G401 (cell line): ENCODE measurements around the gene ULK2. TPM values are rescaled to one million over a fixed set of nuclear protein-coding genes. Genes with fewer than 3 reads are reported as not detected.
"Not testable (repeated sequence)": the region's sequence is repeated elsewhere in the genome, so short reads cannot be mapped to it uniquely, and the experiment has no call there.

Experiments used
- DNase-seq: peaks from one replicate; pipeline ENCODE4 v3.0.0-alpha.2; 2015; ENCODE audit warnings: low spot score
- in situ Hi-C: cut with HindIII; loops from 2 replicates; pipeline ENCODE4 v1.10.0; 2016; ENCODE audit warnings: low sequenced_read_pairs, mixed read lengths
- total RNA-seq: library from RNA; depleted of rRNA; stranded (reverse); fragments of >200 nt; shearing (Covaris generic); gene quantifications from 2 replicates; pipeline ENCODE4 v1.2.3, GENCODE V29; 2014

The ULK2 gene
- total RNA-seq, 1 experiment from 2014 or later = 30.7 TPM

DNA sequence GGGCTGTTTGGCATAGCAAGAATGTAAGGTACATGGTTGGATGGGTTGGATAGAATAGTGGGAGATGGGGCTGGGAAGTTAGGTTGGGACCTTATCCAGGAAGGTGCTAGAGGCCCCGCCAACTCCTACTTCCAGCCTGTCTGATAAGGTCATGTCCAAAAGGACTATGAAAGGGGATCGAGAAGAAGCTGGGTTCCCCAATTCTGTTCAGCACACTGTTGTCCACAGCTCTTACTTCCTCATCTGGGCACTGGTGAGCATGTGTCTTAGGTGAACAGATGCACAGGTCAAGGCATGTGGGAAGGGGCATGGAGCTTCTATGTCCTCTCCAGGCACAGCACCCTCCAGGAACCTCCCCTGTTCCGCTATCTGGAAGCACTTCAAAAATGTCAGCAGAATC lies 5.6 kb upstream of the ULK2 start:
- in situ Hi-C loops = no loop called here
- no peak for DNase-seq

DNA sequence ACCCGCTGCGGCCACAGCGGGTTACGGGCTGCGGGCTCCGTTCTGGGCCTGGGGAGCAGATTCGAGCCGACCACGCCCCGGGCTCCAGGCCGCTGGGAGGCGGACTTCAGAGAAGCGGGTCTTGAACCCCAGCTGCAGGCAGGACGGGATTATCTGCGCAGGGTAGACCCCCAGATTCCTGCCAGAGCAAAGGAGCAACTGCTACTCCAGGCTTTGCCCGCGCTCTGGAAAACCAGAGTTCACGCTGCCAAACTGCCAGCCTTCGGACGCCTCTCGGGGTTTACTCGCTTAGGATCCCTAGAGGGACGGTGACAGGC lies 301 bp upstream of the ULK2 start:
- DNase-seq = no peak
- in situ Hi-C loops = no loop called here

DNA sequence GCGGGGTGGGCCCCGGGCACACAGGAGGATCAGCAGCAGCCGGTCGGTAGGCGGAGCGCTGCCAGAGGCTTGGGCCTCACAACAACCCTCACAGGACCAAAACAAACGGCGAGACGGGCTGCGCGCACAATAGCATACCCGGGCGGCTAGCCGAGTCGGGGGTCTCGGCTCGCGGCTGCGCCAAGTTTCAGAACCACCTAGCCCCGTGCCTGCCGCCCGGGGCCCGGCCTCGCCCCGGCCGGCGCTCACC lies 732 bp downstream of the ULK2 start:
- DNase-seq = peak; percentile 79
- in situ Hi-C loops = no loop called here

DNA sequence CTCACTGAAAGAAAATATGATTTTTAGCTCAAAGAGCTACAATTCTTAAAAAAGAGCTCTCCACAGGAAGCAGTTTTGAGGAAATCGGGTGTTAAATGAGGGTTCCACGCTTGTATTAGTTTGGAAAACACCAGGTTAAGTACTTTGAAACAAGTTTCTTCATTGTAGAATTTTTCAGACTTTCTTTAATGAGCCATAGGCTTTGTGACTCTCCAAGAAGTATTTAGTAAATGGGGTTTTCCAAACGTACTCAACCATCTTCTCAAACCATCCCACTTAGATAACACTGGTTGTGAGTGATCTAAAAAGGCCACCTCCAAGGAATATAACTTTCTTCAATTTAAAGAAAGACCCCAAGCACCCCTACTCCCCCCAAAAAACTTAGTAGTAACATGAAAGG lies 2.7 kb downstream of the ULK2 start:
- no peak for DNase-seq
- in situ Hi-C loops = no loop called here

DNA sequence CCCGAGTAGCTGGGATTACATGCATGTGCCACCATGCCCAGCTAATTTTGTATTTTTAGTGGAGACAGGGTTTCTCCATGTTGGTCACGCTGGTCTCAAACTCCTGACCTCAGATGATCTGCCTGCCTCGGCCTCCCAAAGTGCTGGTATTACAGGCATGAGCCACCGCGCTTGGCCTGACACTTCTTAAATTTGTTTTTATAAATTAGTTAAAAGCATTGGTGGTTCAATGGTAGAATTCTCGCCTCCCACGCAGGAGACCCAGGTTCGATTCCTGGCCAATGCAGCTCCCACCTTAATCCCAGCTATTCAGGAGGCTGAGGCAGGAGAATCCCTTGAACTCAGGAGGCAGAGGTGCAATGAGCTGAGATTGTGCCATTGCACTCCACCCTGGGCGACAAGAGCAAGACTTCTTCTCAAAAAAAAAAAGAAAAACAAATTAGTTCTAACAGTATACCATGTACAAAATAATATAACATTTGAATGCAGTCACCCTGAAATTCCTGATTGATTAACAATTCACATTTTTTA lies 7.0 kb downstream of the ULK2 start:
- in situ Hi-C loops, DNase-seq: not testable (repeated sequence)

DNA sequence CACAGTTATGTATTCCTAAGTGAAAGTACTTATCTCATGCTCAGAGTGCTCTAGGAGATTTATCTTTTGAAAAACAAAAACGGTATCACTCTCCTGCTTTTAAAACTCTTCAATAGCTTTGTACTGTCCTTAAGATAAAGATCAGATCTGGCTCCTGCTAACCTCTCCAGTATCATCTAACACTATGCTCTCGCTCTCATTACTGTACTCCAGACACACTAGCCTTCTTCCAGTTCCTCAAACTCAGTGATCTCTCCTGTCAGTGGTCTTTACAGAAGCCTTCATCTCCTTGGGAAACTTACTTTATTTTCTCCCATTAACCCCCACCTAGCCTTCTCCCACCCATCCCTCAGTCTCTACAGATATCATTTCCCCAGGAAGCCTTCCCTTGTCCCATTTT lies 10.1 kb downstream of the ULK2 start:
- in situ Hi-C loops = no loop called here
- no peak for DNase-seq

DNA sequence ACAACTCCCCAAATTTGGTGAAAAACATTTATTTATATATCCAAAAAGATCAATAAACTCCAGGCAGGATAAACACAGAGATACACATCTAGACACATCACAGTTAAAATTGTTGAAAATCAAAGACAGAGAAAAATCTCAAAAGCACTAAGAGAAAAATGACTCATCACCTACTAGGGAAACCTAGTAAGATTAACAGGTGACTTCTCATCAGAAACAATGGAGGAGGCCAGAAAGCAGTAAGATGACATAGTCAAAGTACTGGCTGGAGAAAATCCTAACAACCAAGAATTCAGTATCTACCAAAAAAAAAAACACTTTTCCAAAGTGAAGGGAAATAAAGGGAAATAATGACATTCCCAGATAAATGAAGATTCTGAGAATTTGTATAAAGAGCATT lies 33.8 kb downstream of the ULK2 start:
- in situ Hi-C loops = no loop called here
- DNase-seq = no peak

DNA sequence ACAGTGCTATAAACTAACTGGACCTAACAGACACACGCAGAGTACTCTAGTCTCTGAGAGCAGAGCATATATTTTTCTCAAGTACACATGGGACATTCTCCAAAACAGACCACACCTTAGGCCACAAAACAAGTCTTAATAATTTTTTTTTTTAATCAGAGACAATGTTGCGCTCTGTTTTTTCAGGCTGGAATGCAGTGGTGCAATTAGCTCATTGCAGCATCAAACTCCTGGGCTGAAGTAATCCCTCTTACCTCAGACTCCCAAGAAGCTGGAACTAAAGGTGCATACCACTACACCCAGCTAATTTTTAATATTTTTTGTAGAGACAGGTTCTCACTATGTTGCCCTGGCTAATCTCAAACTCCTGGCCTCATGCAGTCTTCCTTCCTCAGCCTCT lies 37.7 kb downstream of the ULK2 start:
- in situ Hi-C loops = no loop called here
- DNase-seq = no peak

DNA sequence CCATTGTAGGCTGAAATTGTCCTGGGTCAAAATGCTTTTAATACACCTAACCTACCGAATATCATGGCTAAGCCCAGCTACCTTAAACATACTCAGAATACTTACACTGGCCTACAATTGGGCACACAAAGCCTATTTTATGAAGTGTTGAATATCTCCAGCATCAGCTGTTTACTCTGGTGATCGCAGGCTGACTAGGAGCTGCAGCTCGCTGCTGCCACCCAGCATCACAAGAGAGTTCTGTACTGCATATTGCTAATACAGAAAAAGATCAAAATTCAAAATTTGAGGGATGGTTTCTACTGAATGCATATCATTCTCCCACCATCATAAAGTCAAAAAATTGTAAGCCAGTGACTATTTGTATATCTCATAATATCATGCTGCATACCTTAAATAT lies 55.3 kb downstream of the ULK2 start:
- in situ Hi-C loops = no loop called here
- peak; percentile 29 for DNase-seq

DNA sequence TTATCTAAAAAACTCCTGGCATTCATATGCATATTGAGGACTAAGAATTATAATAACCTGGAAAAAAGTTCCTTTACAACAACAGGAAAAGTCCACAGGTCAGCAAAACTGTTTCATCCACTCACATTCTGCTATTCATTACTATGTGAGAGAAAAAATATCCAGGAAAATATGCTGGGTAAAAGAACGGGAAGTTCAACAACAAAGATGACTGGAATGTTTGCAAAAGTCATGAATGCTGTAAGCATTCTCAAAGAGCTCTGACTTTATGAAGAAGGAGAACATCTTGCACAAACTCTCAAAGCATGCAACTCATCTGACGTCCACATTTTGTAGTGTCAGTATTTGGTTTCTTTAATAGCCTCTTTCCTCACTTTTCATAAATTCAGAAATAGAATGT lies 62.7 kb downstream of the ULK2 start:
- in situ Hi-C loops = no loop called here
- no peak for DNase-seq

DNA sequence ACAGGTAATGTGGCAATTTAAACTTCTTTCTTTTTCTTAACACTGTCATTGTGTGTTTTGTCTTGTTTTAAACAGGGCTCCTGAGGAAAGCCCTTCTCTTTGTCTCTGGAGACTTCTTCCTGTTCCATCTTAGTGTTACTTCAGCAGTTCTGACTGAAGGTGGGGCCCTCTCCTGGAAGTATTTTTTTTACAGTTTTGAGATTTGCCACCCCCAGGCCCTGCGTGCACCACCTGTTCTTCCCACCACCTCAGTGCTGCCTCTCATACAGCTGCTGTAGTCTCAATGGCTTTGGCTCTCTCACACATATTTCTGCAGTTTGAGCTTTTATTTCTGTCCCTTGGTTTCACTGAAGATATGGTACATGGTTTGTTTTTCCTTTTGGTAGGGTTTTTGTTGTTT lies 67.2 kb downstream of the ULK2 start:
- in situ Hi-C loops = no loop called here

DNA sequence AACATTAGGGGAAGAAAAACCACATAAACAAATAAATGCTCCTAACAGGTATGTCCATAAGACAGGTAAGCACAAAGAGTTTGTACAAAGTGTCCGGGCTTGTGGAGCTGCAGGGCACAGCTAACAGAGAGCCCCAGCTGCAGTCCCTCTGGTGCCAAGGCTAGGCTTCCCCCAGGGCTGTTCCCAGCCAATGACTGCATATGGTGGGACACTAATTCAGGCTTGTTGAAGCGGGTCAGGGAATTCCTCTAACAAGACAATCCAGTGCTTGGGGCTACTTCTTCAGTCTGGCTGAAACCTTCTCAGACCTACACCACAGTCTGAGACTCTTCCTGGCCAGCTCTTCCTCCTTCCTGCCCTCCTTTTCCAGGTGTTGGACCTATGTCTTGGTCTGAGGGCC lies 67.9 kb downstream of the ULK2 start:
- DNase-seq = no peak
- in situ Hi-C loops = no loop called here

More for the DNA sequence above, 67.2 kb downstream of the ULK2 start:
- DNase-seq = no peak

DNA sequence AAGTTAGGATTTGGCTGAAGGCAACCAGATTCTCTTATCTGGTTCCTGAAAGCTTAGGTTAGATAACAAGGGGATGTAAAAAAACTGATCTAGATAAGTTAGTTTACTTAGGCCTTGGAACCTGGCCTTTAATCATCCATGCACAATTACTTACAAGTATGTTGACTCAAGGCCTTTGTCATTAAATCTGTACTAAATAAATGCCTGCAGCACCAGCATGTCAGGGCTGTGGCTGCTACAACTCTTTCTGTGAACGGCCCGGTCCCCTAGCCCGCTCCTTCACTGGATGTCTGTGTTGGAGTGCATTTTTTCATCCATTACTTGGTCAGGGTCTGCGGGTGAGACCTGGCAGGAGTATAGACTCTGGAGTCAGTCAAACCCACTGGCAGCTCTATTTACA lies 71.3 kb downstream of the ULK2 start:
- in situ Hi-C loops = no loop called here
- no peak for DNase-seq

DNA sequence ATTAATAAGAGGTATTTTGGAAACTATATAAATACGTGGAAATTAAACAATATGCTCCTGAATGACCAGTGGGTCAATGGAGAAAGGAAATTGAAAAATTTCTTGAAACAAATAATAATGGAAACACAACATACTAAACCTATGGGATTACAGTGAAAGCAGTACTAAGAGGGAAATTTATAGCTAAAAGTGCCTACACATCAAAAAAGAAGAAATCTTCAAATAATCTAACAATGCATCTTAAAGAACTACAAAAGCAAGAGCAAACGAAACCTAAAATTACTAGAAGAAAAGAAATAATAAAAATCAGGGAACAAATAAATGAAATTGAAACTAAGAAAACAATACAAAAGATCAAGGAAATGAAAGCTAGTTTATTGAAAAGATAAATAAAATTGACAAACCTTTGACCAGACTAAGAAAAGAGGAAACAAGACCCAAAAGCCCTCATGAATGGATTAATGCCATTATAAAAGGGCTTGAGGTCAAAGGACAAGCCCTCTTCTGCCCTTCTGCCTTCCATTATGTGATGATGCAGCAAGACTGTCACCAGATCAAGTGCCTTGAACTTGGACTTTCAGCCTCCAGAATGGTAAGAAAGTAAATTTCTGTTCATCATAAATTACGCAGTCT lies 75.7 kb downstream of the ULK2 start:
- no peak for DNase-seq
- in situ Hi-C loops = no loop called here

DNA sequence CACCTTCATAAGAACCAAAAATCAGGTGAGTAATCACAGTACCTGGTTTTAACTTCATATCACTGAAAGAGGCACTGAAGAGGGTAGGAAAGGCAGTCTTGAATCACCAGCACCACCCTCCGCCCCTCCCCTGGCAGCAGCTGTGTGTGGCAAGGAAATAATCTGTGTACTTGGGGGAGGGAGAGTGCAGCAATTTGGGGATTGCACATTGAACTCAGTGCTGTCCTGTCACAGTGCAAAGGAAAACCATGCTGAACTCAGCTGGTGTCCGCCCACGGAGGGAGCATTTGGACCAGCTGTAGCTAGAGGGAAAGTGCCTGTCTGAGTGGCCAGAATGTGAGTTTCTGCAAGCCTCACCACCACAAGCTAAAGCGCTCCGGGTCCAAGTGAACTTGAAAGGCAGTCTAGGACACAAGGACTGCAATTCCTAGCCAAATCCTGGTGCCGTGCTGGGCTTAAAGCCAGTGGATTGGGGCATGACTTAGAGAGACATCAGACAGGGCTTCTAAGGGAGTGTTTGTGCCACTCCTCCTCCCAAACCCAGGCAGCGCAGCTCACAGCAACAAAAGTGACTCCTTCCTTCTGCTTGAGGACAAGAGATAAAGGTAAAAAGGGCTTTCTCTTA lies 79.9 kb downstream of the ULK2 start:
- in situ Hi-C loops = no loop called here

DNA sequence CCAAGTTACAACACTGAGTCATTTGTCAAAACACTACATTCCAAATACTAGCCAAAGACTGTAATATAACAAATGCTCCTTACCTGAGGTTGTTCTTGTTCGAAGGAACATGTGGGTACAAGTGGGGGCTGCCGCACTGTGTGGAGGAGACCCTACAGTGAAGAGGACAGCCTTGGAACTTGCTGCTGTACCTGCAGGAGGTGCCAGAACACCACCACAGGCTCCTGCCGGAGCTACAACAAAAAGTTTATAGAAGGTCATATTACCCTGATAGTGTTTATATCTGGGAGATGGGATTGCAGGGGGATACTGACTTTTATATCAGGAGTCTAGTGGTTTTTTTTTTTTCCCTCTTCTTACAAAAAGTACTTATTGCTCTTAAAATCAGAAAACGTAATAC lies 81.9 kb downstream of the ULK2 start:
- in situ Hi-C loops = no loop called here
- DNase-seq = no peak

More for the DNA sequence above, 79.9 kb downstream of the ULK2 start:
- peak; percentile 58 for DNase-seq

DNA sequence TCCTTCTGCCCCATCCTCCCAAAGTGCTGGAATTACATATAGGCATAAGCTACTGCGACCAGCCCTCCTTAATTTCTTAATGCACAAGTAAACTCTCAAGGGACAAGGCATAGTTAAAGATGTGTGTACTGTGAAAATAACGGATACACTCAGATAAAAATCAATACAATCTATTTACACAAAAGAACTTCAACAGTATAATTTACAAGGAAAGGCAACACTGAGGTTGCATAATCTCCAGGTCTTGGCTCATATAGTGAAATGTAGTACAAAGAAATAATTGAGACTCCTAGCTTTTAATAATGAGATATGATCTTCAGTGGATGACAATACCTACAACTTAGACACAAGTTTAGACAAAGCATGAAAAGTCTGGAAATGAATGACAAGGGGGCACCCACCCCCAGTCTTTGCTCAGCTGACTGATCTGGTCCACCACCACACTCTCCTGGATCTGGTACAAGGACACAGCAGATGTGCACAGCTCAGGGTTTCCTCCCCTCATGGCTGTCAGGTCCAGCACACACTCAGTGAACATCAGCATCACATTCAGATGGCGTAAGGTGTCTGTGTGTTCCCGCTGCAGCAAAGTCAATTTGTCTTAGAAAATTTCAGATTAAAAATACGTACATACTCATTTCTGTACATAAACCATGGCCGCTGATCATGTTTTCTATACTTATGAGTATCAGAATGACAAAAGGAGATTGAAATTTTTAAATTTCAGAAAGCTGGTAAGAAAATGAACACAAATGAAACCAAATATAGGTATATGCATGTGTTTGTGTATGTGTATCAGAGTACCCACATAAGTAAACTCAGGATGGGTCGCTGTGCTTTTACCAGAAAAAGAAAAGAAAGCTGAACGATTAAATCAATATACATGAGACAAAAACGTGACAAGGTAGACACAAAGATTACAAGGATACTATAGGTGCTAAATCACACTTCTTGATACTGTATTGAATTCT lies 86.0 kb downstream of the ULK2 start:
- in situ Hi-C loops = no loop called here
- no peak for DNase-seq

DNA sequence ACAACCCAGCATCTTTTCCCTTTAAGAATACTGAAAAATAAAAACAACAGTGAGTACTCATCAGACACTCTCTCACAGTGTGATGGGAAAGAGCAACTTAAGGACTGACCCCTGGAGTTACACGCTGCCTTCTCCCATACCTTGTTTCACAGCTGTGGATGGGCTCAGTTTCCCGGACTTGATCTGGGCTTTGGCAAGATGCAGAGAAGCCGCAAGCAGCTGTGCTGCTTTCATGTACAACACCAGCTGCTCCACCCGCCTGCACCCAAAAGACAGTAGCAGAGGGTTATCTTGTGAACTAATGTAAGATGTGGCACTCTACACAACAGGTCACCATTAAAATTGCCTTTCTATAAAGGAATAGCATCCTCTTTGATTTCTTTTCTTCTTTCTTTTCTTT lies 86.9 kb downstream of the ULK2 start:
- no peak for DNase-seq
- in situ Hi-C loops = no loop called here

DNA sequence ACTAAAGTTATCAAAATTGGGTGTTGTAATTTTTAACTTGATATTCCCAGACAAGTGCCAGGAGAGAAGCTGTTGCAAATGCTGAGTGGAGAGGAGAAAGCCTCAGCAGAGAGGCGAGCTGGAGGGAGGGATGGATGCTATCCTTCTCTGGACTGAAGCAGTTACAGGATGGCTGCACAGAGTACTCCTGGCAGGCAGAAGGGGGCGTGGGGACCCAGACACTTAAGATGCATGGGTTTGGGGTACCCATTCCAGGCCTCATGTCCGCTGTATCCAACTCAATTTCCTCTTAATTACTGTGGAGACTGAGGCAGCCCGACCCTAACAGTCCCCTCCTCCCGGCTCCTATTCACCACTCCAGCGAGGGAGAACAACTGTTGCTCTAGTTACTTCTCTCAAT lies 94.2 kb downstream of the ULK2 start:
- in situ Hi-C loops = no loop called here
- no peak for DNase-seq

DNA sequence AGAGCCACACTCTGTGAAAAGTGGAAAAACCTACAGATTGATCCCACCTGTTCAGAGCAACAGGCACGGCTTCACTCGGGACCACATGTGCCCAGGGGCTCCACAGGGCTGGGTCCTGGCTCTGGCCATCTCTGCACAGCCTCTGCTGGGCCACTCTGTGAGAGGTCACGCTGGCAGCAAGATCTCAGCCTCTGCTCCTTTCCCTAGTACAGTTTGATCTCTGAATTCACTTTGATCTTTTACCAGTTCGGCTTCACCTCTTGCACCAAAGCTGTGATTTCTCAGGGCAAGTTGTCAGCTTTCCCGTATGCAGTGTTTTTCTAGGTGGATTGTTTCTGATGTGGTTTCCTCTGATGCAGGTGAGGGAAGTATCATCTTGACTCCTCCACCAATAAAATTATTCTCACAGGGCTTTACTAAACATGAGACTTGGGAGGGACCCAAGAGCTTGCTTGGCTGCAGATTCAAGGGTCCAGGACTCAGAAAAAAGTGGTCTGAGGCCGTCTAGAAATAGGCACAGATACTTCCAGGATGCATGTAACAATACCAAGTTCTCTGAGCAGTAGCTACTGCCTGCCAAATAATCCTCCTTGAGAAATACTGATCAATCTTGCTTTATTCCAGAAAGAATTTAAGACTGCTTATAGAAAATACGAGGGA lies 95.6 kb downstream of the ULK2 start:
- in situ Hi-C loops = no loop called here
- no peak for DNase-seq
